ENCODE data around the gene CUTA. TPM values are rescaled to one million over a fixed set of nuclear protein-coding genes. Genes with fewer than 3 reads are reported as not detected.

Gene CUTA
- total and polyA plus RNA-seq, 2 of the 13 experiments (the other 11 are each of a cell fraction or from before 2014, with no cell fraction given), result 170 to 180 TPM

DNA sequence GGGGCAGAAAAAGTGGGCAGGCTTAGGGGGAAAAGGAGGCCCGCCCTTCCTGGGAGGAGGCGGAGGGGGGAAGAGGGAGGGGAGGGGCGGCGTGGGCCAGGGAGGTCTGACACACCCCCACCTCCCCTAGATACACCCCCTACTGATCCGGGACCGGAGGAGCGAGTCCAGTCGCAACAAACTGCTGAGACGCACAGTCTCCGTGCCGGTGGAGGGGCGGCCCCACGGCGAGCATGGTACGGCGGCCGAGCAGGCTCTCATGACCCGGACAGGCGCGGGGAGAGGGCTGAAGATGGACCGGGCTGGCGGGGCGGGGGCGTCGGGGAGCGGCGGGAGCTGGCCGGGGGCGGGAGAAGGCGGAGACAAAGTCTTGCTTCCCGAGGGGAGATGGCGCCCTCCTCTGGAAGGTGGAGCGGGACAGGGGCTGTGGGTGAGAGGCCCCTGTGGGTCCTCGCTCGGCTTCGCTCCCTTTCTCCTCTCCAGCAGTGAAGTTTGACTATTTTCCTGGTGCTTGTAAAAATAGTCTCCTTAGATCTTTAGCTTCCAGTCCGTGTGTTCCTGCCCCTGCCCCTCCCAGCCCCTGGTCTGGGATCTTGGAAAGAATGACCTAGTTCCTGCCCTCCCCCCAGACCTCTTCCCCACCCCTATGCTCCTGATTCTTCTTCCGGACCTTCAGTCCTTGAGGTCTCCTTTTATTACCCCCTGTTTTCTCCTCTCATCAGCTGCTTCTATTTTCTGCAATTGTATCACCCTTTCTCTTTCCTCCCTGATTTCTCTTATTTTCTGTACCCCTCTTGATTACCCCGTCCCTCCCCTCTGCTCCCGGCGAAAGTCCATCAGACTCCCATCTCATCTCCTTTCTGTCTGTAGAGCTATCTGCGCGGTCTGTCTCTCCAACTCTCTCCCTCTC is 8.0 kb upstream of the CUTA start:
- peak; percentile 72 for FAIRE-seq
- Histone ChIP-seq H4K20me1 (ENCODE audit: insufficient read depth, low read length) (no peaks in the 10 kb centered on the region), H3K9me3 (ENCODE audit: low read length) (no peaks in the 10 kb centered on the region), H3K4me1 (ENCODE audit: insufficient read depth, low read length) (peaks cover 51% of the 10 kb centered on the region), H3K27ac (ENCODE audit: extremely low read length, insufficient read depth, low read length) (peak overlapping the region; percentile 46), H3K9ac (ENCODE audit: insufficient read depth, low read depth, low read length) (peak overlapping the region; percentile 70), H3K4me2 (ENCODE audit: low read depth, low read length) (peak overlapping the region; percentile 98), H3K27me3 (ENCODE audit: control insufficient read depth in 1 of 2, insufficient read depth in 2 of 2, low read length in 2 of 2) (peaks cover 2 to 35% of the 10 kb centered on the region in 2 experiments; a peak in 3 of 5 replicates), H3K36me3 (replicated peaks in 1 of 2; ENCODE audit: control insufficient read depth in 1 of 2, insufficient read depth in 2 of 2, low read length in 2 of 2) (no peaks in the 10 kb centered on the region), H3K4me3 (replicated peaks in 1 of 3; ENCODE audit: insufficient read depth in 1 of 3, low read depth in 2 of 3, low read length in 3 of 3) (peak overlapping the region; percentile 68 to 74 (median 74)), H3K79me2 (ENCODE audit: insufficient read depth, low read length) (no peaks in the 10 kb centered on the region), H2AFZ (ENCODE audit: low read length) (peak overlapping the region; percentile 71)
- in situ Hi-C loops (cut with HindIII; ENCODE audit: extremely low pct_ligation_motif_present, low pct_unique_long_range_greater_than_20kb) (no loop called here), intact Hi-C loops (cut with micrococcal nuclease; ENCODE audit: unreplicated experiment) (no loop called here)
- BruUV-seq (replicated peaks), result no TSS peak
- DNase-seq (ENCODE audit: low spot score), result peak; percentile 73
- ChIA-PET POLR2A (interaction anchor here (0.6 to 1.8 kb wide), 13 partner anchors 7 to 1192 kb away, joined by 3 to 13 read pairs (median 4); partner anchors contain the start of genes BAK1, CUTA, PHF1 and UQCC2), CTCF (ENCODE audit: low intra/inter-chr PET ratio, low total read pairs) (interaction anchor here (1.1 to 3.1 kb wide), 2 partner anchors 35 to 146 kb away, joined by 7 to 19 read pairs; partner anchors contain the start of gene KIFC1)
- WGBS (ENCODE audit: low lambda C conversion rate), result 2% methylated on average over 19 of the region's 43 CpGs
- ATAC-seq, result peak; percentile 76
- TF ChIP-seq HNRNPUL1 (IDR thresholded peaks at IDR 0.05; ENCODE audit: low read depth, low read length) (no peak), ZNF670 (CRISPR knock-in tag; IDR thresholded peaks at IDR 0.05; ENCODE audit: borderline replicate concordance) (no peak), ZNF737 (CRISPR knock-in tag; IDR thresholded peaks at IDR 0.05; ENCODE audit: borderline replicate concordance) (no peak), JDP2 (CRISPR knock-in tag; IDR thresholded peaks at IDR 0.05; ENCODE audit: borderline replicate concordance) (no peak), ZNF124 (CRISPR knock-in tag; IDR thresholded peaks at IDR 0.05) (0 out of 2 replicates have a peak, but pooled peaks have one; percentile 21), MBD4 (IDR thresholded peaks at IDR 0.05; ENCODE audit: borderline replicate concordance, low read length) (no peak), KLF15 (CRISPR knock-in tag; IDR thresholded peaks at IDR 0.05; ENCODE audit: borderline replicate concordance) (no peak), ZNF205 (CRISPR knock-in tag; IDR thresholded peaks at IDR 0.05) (peak; percentile 75), EEA1 (CRISPR knock-in tag; IDR thresholded peaks at IDR 0.05; ENCODE audit: borderline replicate concordance) (no peak), ZIK1 (CRISPR knock-in tag; IDR thresholded peaks at IDR 0.05; ENCODE audit: borderline replicate concordance, low read depth) (no peak)
- TF ChIP-seq, protein P1, sequence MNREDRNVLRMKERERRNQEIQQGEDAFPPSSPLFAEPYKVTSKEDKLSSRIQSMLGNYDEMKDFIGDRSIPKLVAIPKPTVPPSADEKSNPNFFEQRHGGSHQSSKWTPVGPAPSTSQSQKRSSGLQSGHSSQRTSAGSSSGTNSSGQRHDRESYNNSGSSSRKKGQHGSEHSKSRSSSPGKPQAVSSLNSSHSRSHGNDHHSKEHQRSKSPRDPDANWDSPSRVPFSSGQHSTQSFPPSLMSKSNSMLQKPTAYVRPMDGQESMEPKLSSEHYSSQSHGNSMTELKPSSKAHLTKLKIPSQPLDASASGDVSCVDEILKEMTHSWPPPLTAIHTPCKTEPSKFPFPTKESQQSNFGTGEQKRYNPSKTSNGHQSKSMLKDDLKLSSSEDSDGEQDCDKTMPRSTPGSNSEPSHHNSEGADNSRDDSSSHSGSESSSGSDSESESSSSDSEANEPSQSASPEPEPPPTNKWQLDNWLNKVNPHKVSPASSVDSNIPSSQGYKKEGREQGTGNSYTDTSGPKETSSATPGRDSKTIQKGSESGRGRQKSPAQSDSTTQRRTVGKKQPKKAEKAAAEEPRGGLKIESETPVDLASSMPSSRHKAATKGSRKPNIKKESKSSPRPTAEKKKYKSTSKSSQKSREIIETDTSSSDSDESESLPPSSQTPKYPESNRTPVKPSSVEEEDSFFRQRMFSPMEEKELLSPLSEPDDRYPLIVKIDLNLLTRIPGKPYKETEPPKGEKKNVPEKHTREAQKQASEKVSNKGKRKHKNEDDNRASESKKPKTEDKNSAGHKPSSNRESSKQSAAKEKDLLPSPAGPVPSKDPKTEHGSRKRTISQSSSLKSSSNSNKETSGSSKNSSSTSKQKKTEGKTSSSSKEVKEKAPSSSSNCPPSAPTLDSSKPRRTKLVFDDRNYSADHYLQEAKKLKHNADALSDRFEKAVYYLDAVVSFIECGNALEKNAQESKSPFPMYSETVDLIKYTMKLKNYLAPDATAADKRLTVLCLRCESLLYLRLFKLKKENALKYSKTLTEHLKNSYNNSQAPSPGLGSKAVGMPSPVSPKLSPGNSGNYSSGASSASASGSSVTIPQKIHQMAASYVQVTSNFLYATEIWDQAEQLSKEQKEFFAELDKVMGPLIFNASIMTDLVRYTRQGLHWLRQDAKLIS (CRISPR knock-in tag; IDR thresholded peaks at IDR 0.05), result no peak
- TF ChIP-seq, protein P2, sequence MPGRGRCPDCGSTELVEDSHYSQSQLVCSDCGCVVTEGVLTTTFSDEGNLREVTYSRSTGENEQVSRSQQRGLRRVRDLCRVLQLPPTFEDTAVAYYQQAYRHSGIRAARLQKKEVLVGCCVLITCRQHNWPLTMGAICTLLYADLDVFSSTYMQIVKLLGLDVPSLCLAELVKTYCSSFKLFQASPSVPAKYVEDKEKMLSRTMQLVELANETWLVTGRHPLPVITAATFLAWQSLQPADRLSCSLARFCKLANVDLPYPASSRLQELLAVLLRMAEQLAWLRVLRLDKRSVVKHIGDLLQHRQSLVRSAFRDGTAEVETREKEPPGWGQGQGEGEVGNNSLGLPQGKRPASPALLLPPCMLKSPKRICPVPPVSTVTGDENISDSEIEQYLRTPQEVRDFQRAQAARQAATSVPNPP (CRISPR knock-in tag; IDR thresholded peaks at IDR 0.05), result no peak
- TF ChIP-seq, protein P3, sequence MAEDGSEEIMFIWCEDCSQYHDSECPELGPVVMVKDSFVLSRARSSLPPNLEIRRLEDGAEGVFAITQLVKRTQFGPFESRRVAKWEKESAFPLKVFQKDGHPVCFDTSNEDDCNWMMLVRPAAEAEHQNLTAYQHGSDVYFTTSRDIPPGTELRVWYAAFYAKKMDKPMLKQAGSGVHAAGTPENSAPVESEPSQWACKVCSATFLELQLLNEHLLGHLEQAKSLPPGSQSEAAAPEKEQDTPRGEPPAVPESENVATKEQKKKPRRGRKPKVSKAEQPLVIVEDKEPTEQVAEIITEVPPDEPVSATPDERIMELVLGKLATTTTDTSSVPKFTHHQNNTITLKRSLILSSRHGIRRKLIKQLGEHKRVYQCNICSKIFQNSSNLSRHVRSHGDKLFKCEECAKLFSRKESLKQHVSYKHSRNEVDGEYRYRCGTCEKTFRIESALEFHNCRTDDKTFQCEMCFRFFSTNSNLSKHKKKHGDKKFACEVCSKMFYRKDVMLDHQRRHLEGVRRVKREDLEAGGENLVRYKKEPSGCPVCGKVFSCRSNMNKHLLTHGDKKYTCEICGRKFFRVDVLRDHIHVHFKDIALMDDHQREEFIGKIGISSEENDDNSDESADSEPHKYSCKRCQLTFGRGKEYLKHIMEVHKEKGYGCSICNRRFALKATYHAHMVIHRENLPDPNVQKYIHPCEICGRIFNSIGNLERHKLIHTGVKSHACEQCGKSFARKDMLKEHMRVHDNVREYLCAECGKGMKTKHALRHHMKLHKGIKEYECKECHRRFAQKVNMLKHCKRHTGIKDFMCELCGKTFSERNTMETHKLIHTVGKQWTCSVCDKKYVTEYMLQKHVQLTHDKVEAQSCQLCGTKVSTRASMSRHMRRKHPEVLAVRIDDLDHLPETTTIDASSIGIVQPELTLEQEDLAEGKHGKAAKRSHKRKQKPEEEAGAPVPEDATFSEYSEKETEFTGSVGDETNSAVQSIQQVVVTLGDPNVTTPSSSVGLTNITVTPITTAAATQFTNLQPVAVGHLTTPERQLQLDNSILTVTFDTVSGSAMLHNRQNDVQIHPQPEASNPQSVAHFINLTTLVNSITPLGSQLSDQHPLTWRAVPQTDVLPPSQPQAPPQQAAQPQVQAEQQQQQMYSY (CRISPR knock-in tag; IDR thresholded peaks at IDR 0.05), result no peak

All from HepG2 (cell line).